ENCODE measurements around the gene CELSR1. TPM values are rescaled to one million over a fixed set of nuclear protein-coding genes. Genes with fewer than 3 reads are reported as not detected.

Gene CELSR1
- total RNA-seq, 1 donor from 2014 or later, result 0.41 TPM

DNA sequence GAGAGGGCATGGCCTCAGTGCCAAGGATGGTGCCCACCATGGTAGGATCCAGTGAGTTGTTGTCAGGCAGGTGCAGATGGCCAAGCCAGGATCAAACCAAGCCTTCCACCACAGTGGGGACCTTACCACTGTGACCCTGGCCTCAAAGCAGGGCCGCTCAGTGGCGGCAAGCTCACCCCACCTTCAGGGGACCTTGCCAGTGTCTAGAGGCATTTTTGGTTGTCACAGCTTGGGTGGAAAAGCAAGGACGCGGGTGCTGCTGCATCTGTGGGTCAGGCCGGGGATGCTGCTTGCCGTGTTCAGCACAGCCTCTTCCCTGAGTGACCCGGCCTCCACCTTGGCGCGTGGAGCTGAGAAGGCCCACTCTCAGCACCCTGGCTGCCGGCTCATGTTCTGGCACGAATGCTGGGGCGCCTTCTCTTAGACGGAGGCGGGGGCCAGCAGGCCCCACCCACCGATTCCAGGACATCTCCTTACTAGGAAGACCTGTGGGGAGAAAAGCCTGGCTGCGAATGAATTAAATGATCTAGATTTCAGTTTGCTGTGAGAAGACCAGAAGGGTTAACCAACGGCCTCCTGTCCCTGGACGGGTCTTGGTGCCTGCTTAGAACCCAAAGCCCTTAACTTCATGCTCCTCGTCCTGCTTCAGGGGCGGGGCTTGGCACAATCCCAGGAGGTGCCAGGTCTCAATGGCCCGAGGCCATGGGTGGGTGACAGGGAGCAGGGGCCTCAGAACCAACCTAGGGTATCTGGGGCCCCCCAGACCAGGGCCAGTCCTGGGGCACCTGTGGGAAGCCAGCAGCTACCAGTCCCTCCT is 183.0 kb downstream of the CELSR1 start:
- intact Hi-C loops (cut with micrococcal nuclease), result no loop called here

- intact Hi-C loops (cut with micrococcal nuclease), result no loop called here
These were observed 183.8 kb downstream of the CELSR1 start for GRCh38 chr22:46353483-46354105.

GRCh38 chr22:46352691-46353386 is 184.6 kb downstream of the CELSR1 start:
- intact Hi-C loops (cut with micrococcal nuclease), result no loop called here

DNA sequence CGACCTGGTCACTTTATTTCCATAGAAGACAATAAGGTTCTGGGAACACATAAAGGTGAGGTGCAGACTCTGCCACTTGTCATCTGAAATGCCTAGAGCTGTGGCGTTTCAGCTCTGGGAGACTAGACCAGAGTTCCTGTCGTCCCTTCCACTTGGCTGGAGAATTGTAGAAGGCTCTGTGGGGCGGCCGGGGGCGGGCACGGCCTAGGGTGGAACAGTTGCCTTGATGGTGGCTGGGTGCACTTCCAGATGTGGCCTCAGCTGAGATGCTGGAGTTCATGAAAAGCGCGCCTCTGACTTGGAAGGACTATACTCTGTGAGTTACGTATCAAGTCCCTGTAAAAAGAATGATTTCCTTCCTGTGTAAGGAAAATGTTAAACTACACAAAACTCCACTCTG is 185.1 kb downstream of the CELSR1 start:
- intact Hi-C loops (cut with micrococcal nuclease), result no loop called here

GRCh38 chr22:46351767-46352166 is 185.7 kb downstream of the CELSR1 start:
- intact Hi-C loops (cut with micrococcal nuclease), result no loop called here

GRCh38 chr22:46351131-46351735 is 186.2 kb downstream of the CELSR1 start:
- intact Hi-C loops (cut with micrococcal nuclease), result no loop called here

GRCh38 chr22:46350646-46351045 is 186.8 kb downstream of the CELSR1 start:
- intact Hi-C loops (cut with micrococcal nuclease), result no loop called here

GRCh38 chr22:46350121-46350520 is 187.3 kb downstream of the CELSR1 start:
- intact Hi-C loops (cut with micrococcal nuclease), result no loop called here

GRCh38 chr22:46349681-46350080 is 187.7 kb downstream of the CELSR1 start:
- intact Hi-C loops (cut with micrococcal nuclease), result no loop called here

GRCh38 chr22:46349238-46349637 is 188.2 kb downstream of the CELSR1 start:
- intact Hi-C loops (cut with micrococcal nuclease), result no loop called here

DNA sequence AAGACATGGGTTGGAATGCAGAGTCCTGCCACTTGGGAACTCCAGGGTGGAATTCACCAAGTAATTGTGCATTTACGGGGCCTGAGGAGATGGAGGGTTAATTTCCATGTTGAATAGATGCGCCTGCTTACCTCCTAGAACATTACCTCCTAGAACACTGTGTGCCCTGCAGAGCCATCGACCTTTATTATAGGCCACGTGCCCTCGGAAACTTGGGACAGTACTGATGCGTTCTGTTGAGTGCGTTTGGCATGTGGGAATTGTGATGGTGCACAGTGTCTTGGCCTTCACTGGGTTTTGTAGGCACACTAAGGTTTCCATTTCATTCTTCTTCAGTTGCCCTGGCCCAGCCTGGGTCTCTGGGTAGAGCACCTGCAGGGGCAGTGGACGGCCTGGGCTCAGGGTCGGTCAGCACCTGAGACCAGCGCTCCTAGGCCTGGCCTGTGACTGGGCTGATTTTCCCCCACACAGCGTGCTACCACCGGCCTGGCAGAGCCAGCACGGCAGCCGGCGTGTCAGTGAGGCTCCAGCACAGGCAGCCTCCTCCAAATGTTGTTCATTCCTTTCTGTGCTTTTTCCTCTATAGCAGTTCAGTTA is 189.2 kb downstream of the CELSR1 start:
- intact Hi-C loops (cut with micrococcal nuclease), result no loop called here

- intact Hi-C loops (cut with micrococcal nuclease), result no loop called here
These were observed 189.8 kb downstream of the CELSR1 start for GRCh38 chr22:46347646-46348045.

DNA sequence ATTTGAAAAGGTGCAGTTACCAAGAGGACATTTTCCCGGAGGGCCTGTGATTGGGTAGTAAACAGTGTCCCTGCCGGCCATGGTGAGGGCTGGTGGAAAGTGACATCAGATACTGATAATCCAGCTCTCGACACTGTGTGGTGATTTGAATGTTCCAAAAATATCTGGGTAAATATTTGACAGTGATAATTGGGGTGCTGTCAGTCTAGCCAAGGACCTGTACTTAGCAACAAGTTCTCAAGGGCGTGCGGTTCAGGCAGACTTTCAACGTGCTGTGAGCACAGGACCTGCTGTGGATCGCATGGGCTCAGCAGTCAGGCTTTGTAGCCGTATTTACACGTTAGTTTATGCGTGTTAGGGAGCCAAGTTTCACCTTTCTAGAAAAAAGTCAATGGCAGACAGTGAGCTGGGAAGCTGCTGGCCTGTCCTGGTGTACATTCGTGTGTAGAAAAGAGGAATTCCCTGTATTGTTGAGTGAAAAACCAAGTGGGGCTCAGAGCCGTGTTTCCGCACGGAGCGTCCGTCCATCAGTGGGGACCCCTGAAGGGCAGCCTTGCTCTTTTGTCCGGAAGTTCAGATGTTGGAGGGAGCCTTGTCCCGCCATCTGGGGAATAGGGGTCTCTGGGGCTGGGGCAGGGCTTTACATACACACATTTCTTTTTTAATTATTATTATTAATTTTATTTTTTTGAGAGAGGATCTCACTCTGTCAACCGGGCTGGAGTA is 190.6 kb downstream of the CELSR1 start:
- intact Hi-C loops (cut with micrococcal nuclease), result no loop called here

- intact Hi-C loops (cut with micrococcal nuclease), result no loop called here
These were observed 196.7 kb downstream of the CELSR1 start for GRCh38 chr22:46340676-46341075.

DNA sequence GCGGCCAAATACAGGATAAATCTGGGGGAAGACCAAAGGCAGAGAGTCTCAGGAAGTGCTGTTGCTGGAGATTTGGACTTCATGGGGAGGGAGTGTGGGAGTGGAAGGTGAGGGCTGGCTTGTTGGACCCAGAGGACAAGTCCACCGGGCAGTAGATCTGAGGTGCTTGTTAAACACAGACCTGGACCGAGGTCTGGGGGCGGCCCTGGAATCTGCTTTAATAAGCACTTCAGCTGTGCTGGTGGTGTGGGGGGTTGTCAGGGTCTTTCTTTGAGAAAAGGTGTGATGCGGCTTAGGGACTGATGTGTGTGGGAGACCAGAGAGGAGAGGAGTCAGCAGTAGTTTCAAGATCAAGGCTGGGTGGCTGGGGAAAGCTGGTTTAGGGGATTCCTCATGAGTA is 197.5 kb downstream of the CELSR1 start:
- intact Hi-C loops (cut with micrococcal nuclease), result no loop called here

DNA sequence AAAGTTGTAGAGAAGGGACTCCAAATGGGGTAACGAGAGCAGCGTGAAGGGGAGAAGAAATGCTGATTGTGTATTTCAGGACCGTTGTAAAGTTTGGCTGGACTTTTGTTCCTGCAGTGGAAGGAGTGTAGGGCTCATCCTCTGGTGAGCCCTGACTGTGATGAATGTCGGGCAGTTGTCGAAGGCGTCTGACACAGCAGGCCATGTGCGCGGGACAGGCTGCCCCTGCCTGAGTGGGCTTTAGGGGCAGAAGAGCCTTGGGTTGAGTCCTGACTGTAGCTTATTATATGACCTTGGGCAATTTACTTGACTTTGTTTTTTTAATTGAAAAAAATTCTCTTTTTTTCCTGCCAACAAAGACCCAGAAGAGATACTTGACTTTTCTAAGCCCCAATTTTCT is 198.8 kb downstream of the CELSR1 start:
- intact Hi-C loops (cut with micrococcal nuclease), result no loop called here

DNA sequence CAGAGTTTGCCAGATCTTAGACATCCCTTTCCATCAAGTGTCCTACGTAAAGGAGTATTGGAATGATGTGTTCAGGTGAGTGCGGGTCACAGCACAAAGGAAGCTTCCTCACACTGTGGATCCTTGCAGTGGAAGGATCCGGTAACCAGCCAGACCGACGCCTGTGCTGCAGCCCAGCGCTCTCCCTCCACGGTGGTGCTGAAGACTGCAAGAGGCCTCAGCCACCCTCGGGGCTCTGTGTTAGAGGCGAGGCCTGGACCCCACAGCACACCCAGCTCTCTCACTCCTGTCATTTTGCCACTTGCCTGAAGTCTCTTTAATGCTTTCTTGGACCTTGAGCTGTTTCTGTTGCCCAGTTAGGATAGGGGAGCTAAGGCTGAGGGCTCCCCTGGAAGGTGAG is 199.6 kb downstream of the CELSR1 start:
- intact Hi-C loops (cut with micrococcal nuclease), result no loop called here

- intact Hi-C loops (cut with micrococcal nuclease), result no loop called here
These were observed 201.0 kb downstream of the CELSR1 start for GRCh38 chr22:46336119-46337078.
